Pancreas (tissue), 10 donors: ENCODE results near the gene ZC3H18. TPM values are rescaled to one million over a fixed set of nuclear protein-coding genes. Genes with fewer than 3 reads are reported as not detected.

Experiments used
- ATAC-seq, 4 donors: fragments of 200-7000 bp; cut with Tn5 transposase; one replicate each; pipeline versions ENCODE4 v1.8.0 to v1.9.1; 2020; ENCODE audit warnings: mild to moderate bottlenecking in 4 of 4, moderate library complexity in 4 of 4
- DNase-seq, 6 donors: peaks; one replicate each; pipeline ENCODE4 v3.0.0-alpha.2; 2020
- FAIRE-seq: peaks from 2 replicates; lab custom pipeline; 2012; peaks lifted over from hg19 to GRCh38; lab: Jason Lieb, UNC
- H3K27ac ChIP-seq, 4 donors: fragments of 200-600 bp; sonication (generic); 1 replicate in 3 of 4; 2 replicates in 1 of 4; pipeline versions ENCODE4 v1.5.0 to v1.8.0; 2020
- H3K27me3 ChIP-seq, 4 donors: fragments of 200-600 bp; one replicate each; pipeline ENCODE4 v1.8.0; 2021
- H3K36me3 ChIP-seq, 3 donors: fragments of 200-600 bp; sonication (generic) in 1 of 3; one replicate each; pipeline versions ENCODE4 v1.5.0 to v1.8.0; 2020 to 2021
- H3K4me1 ChIP-seq, 3 donors: fragments of 200-600 bp; one replicate each; pipeline ENCODE4 v1.8.0; 2021
- H3K4me3 ChIP-seq, 4 donors: fragments of 200-600 bp; sonication (generic) in 2 of 4; one replicate each; pipeline versions ENCODE4 v1.5.0 to v1.8.0; 2020 to 2021
- H3K9me3 ChIP-seq, 4 donors: fragments of 200-600 bp; one replicate each; pipeline ENCODE4 v1.8.0; 2021
- WGBS, 2 donors: extraction: QIAGEN DNeasy Blood & Tissue Kit; methylation state at CpG; one replicate each; pipeline ENCODE4 v1.1.7; 2013; 5-methylcytosine and 5-hydroxymethylcytosine counted together
- intact Hi-C, 3 donors: fragments of 100-400 bp; cut with DNase I; formaldehyde crosslinking; loops; one replicate each; pipeline versions ENCODE4 v1.11.1 to v1.14.2; 2022
- polyA plus RNA-seq, 2 donors: library from polyadenylated mRNA; stranded (reverse); fragments of 200-250 nt; gene quantifications; one replicate each; pipeline ENCODE4 v1.2.3, GENCODE V29; 2013
- total RNA-seq, 6 donors: library from RNA; stranded (reverse); fragmentation: NEBNext Ultra II Directional in 4 of 6; extraction: Animal tissue kit (Norgen Biotek cat#: 25700) in 4 of 6; gene quantifications; one replicate each; pipeline versions ENCODE4 v1.2.1 to v1.2.4, GENCODE V29; 2021 to 2023
- TF ChIP-seq, protein P1 (sequence below), 4 donors: fragments of 200-600 bp; sonication (generic) in 3 of 4; IDR thresholded peaks; one replicate each; pipeline versions ENCODE4 v1.5.0 to v1.8.0; 2021; ENCODE audit warnings: antibody characterized with exemption in 4 of 4
- donor health status: healthy with polysubstance abuse.
- donor health status: DM: no; HTN: no; CAD: no; lungs with moderate emphysema.
- donor health status: DM: no; HTN: no; CAD: no.
- donor health status: control.
- donor health status: control.
- donor health status: Bipolar disorder and iron deficiency.
- donor health status: DM: yes; HTN: yes; CAD: no.
- donor health status: DM: no; HTN: no; CAD: no.
- donor health status: DM: no; HTN: no; CAD: no.
- donor health status: DM: yes; HTN: yes; CAD: no.

The ZC3H18 gene
- total and polyA plus RNA-seq, 8 donors = 12.2 to 27.6 (median 16.8) TPM

- Histone ChIP-seq H3K27ac (peak overlapping the region; percentile 35 to 80 (median 62)), H3K36me3 (no peaks in the 10 kb centered on the region), H3K4me3 (peak overlapping the region; percentile 49 to 93 (median 70)), H3K4me1 (peaks cover 0 to 9% (median 0%) of the 10 kb centered on the region in 3 donors), H3K27me3 (no peaks in the 10 kb centered on the region), H3K9me3 (no peaks in the 10 kb centered on the region)
- WGBS, 2 donors = 57 to 64% methylated on average over 21 to 24 of the region's 24 CpGs
- TF ChIP-seq, protein P1, sequence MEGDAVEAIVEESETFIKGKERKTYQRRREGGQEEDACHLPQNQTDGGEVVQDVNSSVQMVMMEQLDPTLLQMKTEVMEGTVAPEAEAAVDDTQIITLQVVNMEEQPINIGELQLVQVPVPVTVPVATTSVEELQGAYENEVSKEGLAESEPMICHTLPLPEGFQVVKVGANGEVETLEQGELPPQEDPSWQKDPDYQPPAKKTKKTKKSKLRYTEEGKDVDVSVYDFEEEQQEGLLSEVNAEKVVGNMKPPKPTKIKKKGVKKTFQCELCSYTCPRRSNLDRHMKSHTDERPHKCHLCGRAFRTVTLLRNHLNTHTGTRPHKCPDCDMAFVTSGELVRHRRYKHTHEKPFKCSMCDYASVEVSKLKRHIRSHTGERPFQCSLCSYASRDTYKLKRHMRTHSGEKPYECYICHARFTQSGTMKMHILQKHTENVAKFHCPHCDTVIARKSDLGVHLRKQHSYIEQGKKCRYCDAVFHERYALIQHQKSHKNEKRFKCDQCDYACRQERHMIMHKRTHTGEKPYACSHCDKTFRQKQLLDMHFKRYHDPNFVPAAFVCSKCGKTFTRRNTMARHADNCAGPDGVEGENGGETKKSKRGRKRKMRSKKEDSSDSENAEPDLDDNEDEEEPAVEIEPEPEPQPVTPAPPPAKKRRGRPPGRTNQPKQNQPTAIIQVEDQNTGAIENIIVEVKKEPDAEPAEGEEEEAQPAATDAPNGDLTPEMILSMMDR (IDR thresholded peaks at IDR 0.05) = no peak
- DNase-seq (peak in 4 of 6 donors; percentile 36 to 63 (median 54)), FAIRE-seq (no peak), ATAC-seq (peak; percentile 9 to 58 (median 35))
- intact Hi-C loops = no loop called here
These were observed 81.2 kb downstream of the ZC3H18 start for GRCh38 chr16:88651276-88651988.

GRCh38 chr16:88651989-88652761, 82.0 kb downstream of the ZC3H18 start:
- Histone ChIP-seq H3K9me3 (no peaks in the 10 kb centered on the region), H3K36me3 (no peaks in the 10 kb centered on the region), H3K4me3 (no peak overlapping the region), H3K27ac (peak overlapping the region in 3 of 4 donors; percentile 35 to 80 (median 73)), H3K4me1 (peaks cover 0 to 9% (median 0%) of the 10 kb centered on the region in 3 donors), H3K27me3 (no peaks in the 10 kb centered on the region)
- 88 to 94% methylated on average over 29 of the region's 29 CpGs for WGBS, 2 donors
- TF ChIP-seq, protein P1 (IDR thresholded peaks at IDR 0.05) = no peak
- FAIRE-seq (no peak), ATAC-seq (no peak), DNase-seq (peak in 2 of 6 donors; percentile 60 to 77)
- intact Hi-C loops = no loop called here

DNA sequence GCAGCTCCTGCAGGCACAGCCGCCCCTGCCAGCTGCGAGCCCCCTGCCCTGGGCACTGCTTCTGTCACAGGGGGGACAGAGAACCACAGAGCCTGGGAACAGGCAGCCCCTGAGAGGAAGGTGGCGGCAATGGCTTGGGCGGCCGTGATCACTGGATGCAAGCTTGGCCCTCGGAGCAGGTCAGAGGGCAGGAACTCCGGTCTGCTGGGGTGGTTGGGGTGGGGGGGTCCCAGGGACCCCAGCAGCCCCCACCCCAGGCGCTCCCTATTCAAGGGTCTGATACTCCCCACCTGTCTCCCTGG, 82.5 kb downstream of the ZC3H18 start:
- H3K27ac ChIP-seq = no peak overlapping the region
- H3K4me1 ChIP-seq = peaks cover 0 to 9% (median 0%) of the 10 kb centered on the region in 3 donors
- peak in 1 of 6 donors; percentile 72 for DNase-seq
- H3K27me3 ChIP-seq = no peaks in the 10 kb centered on the region
- no peak for FAIRE-seq
- H3K9me3 ChIP-seq = no peaks in the 10 kb centered on the region
- H3K36me3 ChIP-seq = no peaks in the 10 kb centered on the region
- H3K4me3 ChIP-seq = no peak overlapping the region
- intact Hi-C loops = no loop called here
- ATAC-seq = no peak
- TF ChIP-seq, protein P1 (IDR thresholded peaks at IDR 0.05) = no peak
- 90 to 94% methylated on average over 8 of the region's 8 CpGs for WGBS, 2 donors

GRCh38 chr16:88653101-88653500, 82.9 kb downstream of the ZC3H18 start:
- WGBS, 2 donors = 91 to 92% methylated on average over 13 of the region's 13 CpGs

More at GRCh38 chr16:88653101-88653500, 82.9 kb downstream of the ZC3H18 start:
- Histone ChIP-seq H3K27ac (no peak overlapping the region), H3K27me3 (no peaks in the 10 kb centered on the region), H3K36me3 (no peaks in the 10 kb centered on the region), H3K4me3 (no peak overlapping the region), H3K4me1 (peaks cover 0 to 9% (median 0%) of the 10 kb centered on the region in 3 donors), H3K9me3 (no peaks in the 10 kb centered on the region)
- FAIRE-seq (no peak), ATAC-seq (no peak), DNase-seq (no peak)
- TF ChIP-seq, protein P1 (IDR thresholded peaks at IDR 0.05) = no peak
- intact Hi-C loops = no loop called here
